ENCODE measurements around the gene MSI2.

The MSI2 gene

GRCh38 chr17:57655553-57655952 is 399.2 kb downstream of the MSI2 start:
- DNase-seq = no peak

GRCh38 chr17:57657211-57657610 is 400.9 kb downstream of the MSI2 start:
- DNase-seq = no peak

- peak; percentile 96 for DNase-seq
Observed at GRCh38 chr17:57662041-57662440, 405.7 kb downstream of the MSI2 start.

GRCh38 chr17:57662644-57663308 is 406.5 kb downstream of the MSI2 start:
- DNase-seq = peak; percentile 99

GRCh38 chr17:57663326-57664070 is 407.2 kb downstream of the MSI2 start:
- peak; percentile 38 for DNase-seq

GRCh38 chr17:57665128-57665527 is 408.8 kb downstream of the MSI2 start:
- peak; percentile 66 for DNase-seq

GRCh38 chr17:57665696-57666095 is 409.4 kb downstream of the MSI2 start:
- DNase-seq = no peak

- DNase-seq = no peak
Observed at GRCh38 chr17:57666201-57666870, 410.0 kb downstream of the MSI2 start.

- DNase-seq = no peak
Observed at GRCh38 chr17:57666946-57667345, 410.6 kb downstream of the MSI2 start.

GRCh38 chr17:57667461-57667923 is 411.2 kb downstream of the MSI2 start:
- no peak for DNase-seq

GRCh38 chr17:57668332-57668731 is 412.0 kb downstream of the MSI2 start:
- DNase-seq = no peak

GRCh38 chr17:57669671-57670529 is 413.6 kb downstream of the MSI2 start:
- no peak for DNase-seq

GRCh38 chr17:57670769-57671569 is 414.6 kb downstream of the MSI2 start:
- DNase-seq = no peak

- DNase-seq = peak; percentile 78
Observed at GRCh38 chr17:57671667-57672632, 415.6 kb downstream of the MSI2 start.

GRCh38 chr17:57672971-57673370 is 416.6 kb downstream of the MSI2 start:
- DNase-seq = no peak

GRCh38 chr17:57674894-57675293 is 418.6 kb downstream of the MSI2 start:
- no peak for DNase-seq

- DNase-seq = no peak
Observed at GRCh38 chr17:57675427-57676387, 419.4 kb downstream of the MSI2 start.

- no peak for DNase-seq
Observed at GRCh38 chr17:57676543-57676942, 420.2 kb downstream of the MSI2 start.

- DNase-seq = peak; percentile 63
Observed at GRCh38 chr17:57677301-57677700, 421.0 kb downstream of the MSI2 start.

GRCh38 chr17:57677858-57678257 is 421.5 kb downstream of the MSI2 start:
- no peak for DNase-seq

All from NCI-H146 (cell line).